AG10803 (cell line): ENCODE data around the gene CRTC1.

ENCODE experiments used
- DNase-seq: peaks from one replicate; pipeline ENCODE4 v3.0.0; 2010; ENCODE audit warnings: low read depth
- H3K4me3 ChIP-seq: 2 replicates; pipeline ENCODE4 v1.5.1; 2011; ENCODE audit warnings: mild to moderate bottlenecking, low read length, control low read depth
- TF ChIP-seq, protein P1 (sequence below): conservative IDR thresholded peaks from 2 replicates; pipeline ENCODE4 v1.5.1; 2011; ENCODE audit warnings: mild to moderate bottlenecking, low read length, control low read depth, inconsistent platforms

CRTC1 gene

DNA sequence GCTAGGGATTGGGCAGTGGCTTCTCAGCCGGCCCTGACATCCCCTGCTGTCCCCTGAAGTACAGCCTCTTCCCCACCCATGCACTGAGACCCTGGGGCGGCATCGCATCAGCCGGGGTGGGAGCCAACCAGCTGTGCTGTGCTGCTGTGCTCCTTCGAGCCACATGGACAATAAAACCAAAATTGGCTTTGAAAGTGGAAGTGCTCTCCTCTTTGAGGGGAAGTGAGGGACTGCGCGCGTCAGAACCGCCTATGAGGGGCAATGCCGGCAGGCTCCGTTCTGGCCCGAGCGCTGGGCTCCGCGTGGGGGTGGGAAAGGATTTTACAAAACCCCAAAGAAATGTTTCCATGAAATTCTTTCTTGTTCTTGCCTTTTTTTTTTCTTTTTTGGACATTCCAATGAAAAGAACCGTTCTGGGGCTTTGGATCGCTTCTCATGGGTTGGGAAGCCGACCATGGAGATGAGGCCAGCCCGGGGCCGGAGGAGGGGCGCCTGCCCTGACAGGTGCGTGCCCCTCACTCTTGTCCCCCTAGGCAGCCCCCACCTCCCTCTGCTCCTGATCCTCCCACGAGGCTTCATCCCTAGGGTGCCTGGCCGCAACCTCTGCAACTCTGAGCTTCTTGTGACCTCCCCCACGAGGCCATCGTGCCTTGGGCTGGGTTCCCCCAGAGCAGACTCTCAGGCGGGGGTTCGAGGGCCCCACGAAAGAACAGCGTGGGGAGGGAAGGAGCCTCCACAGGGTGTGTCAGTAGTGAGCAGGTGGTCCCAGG is 24.0 kb upstream of the CRTC1 start:
- TF ChIP-seq, protein P1, sequence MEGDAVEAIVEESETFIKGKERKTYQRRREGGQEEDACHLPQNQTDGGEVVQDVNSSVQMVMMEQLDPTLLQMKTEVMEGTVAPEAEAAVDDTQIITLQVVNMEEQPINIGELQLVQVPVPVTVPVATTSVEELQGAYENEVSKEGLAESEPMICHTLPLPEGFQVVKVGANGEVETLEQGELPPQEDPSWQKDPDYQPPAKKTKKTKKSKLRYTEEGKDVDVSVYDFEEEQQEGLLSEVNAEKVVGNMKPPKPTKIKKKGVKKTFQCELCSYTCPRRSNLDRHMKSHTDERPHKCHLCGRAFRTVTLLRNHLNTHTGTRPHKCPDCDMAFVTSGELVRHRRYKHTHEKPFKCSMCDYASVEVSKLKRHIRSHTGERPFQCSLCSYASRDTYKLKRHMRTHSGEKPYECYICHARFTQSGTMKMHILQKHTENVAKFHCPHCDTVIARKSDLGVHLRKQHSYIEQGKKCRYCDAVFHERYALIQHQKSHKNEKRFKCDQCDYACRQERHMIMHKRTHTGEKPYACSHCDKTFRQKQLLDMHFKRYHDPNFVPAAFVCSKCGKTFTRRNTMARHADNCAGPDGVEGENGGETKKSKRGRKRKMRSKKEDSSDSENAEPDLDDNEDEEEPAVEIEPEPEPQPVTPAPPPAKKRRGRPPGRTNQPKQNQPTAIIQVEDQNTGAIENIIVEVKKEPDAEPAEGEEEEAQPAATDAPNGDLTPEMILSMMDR = no peak
- DNase-seq = peak; percentile 33
- H3K4me3 ChIP-seq = no peak overlapping the region

DNA sequence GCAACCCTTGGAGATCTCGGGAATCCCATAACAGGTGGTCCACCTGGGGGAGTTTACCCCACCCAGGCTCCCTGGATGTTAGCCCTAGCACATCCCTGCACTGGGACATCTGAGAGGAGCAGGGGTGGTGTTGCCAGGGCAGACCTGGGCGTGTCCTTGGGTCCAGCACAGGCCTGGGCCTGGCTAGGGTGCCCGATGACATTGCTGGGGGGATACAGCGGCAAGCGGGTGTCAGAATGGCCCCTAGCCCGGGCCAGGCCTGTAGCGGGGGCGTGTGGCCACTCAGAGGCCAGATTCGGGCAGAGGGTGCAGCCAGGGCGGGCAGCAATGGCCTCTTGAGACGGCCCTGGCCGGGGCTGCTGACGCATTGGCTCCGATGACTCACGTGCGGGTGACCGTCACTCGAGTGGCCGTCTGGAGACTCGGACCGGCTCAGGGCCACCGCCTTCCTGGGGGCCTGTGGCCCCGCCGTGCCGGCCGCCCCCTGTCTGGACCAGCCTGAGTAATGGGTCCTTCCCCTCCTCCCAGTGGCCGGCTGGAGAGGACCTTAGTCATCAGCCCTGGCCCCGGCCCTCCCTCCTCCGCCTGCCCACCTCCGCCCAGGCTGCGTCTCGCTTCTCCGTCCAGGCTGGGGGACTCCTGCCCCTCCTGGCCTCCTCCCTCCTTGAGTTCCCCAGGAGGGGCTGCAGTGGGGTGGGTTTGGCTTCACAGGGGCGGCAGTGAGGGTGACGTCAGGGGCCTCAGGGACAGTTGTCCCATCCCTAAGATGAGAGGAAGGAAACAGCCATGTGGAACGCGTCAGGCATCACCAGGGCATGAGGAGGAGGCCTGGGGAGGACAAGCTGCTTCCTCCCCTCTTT is 23.2 kb upstream of the CRTC1 start:
- no peak overlapping the region for H3K4me3 ChIP-seq
- TF ChIP-seq, protein P1 = no peak
- no peak for DNase-seq

DNA sequence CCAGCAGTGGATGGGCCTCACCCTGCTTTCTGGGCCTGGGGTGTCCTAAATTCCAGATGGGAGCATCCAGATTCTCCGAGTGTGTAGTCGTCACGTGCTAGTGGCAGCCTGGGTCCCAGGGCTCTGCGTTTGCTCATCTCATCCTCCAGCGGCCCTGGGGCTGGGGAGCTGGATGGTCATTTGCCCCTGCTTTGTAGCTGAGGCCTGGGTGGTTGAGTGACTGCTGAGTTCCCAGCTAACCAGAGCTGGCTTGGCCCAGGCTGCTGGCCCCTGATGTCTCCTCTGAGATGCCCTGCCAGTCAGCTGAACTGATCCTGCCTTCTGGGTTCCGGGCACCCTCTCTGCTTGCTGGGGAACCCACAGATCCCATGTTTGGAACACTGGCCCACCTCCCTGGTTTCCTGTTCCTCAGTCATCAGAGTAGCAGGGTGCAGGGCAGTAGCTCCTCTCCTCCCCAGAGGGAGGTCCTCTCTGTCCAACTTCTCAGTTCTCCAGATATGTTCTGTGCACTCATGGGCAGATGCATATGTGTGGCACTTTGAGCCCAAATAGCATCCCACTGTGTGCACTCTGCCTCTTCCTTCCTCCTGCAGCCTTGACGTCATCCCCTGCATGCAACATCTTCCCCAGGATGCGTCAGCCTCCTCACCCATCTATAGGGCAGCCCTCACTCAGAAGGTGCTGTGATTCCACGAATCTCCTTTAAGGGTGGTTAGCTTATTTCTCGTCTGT is 22.4 kb upstream of the CRTC1 start:
- TF ChIP-seq, protein P1 = no peak
- no peak for DNase-seq
- H3K4me3 ChIP-seq = no peak overlapping the region

DNA sequence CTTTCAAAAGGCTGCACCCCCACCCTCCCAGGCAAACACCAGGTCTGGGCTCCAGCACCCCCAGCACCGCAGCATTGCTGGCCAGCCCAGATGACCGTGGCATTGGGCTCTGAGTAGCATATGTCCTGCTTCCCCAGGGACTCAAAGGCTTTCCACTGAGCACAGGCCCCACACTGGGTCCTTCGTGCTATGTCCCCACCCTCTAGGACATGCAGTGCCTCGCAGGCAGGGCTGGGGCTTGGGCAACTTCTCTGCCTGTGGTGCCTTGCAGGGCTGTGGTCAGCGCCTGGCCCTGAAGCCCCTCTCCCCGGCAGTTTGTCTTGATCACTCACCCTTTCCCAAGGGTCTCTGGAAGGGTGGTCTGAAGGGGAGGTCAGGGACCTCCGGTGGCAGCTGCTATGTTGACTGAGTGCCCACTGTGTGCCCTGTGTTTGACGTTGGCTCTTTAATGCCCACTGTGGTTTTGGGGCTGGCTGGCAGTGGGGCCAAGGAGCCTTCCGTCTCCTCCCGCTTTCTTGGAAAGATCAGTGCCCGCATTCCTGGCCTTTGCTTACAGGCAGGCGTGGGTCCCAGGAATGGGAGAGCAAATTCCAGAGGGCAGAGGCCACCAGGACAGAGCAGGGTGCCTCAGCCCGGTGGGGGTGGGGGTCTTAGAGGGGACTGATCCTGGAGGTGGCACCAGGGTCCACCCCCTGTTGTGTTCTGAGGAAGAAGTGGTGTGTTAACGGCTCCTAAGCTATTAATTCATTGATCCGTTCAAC is 20.3 kb upstream of the CRTC1 start:
- no peak for DNase-seq
- TF ChIP-seq, protein P1 = no peak
- H3K4me3 ChIP-seq = no peak overlapping the region

DNA sequence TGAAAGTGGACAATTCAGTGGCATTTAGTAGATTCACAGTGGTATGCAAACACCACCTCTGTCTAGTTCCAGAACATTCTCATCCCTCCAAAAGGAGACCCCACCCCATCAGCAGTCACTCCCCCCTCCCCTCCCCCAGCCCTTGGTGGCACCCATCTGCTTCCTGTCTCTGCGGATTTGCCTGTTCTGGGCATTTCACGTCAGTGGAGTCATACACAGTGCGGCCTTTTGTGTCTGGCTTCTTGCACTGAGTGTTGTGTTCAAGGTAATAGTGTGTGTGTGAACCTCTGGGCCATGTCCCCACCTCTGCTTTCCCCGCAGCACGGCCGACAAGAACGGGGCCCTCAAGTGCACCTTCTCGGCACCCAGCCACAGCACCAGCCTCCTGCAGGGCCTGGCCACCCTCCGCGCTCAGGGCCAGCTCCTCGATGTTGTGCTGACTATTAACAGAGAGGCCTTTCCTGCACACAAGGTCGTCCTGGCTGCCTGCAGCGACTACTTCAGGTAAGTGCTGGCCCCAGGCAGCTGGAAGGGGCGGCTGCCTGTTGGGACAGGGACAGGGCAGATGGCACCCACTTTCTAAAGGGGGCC is 19.4 kb upstream of the CRTC1 start:
- TF ChIP-seq, protein P1 = no peak
- no peak overlapping the region for H3K4me3 ChIP-seq

DNA sequence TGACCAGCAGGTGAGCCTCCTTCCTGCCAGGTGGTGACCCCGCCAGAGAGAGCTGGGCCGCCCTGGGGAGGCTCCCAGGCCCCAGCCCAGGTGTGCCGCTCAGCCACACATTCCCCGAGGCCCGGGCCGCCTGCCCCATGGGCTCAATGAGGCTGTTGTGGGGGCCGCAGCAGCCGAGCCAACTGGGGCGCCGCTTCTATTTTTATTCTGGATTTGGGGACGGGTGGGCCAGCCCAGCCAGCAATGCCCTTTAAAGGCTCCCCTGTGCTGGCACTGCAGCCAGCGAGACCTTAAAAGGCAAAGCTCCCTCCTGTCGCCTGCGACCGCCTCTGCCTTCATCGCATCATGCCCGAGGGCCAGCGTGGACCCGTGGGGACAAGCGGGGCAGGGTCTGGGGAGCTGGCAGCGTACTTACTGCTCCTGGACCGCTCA is 17.7 kb upstream of the CRTC1 start:
- DNase-seq = no peak
- TF ChIP-seq, protein P1 = no peak

More for the DNA sequence above, 19.4 kb upstream of the CRTC1 start:
- no peak for DNase-seq

More for the DNA sequence above, 17.7 kb upstream of the CRTC1 start:
- no peak overlapping the region for H3K4me3 ChIP-seq
